ENCODE measurements around the gene PPL.
"Not testable (repeated sequence)": the region's sequence is repeated elsewhere in the genome, so short reads cannot be mapped to it uniquely, and the experiment has no call there.

PPL gene

GRCh38 chr16:4936991-4937781 lies at the start of gene PPL:
TSS of gene PPL (minus strand) at chr16:4937148. CDS start at chr16:4937045, 103 bp downstream.
- DNase-seq (ENCODE audit: low read depth): no peak

GRCh38 chr16:4984174-4984990 lies 47.4 kb upstream of the PPL start:
- no peak for DNase-seq (ENCODE audit: low read depth)

- DNase-seq (ENCODE audit: low read depth): no peak
Measured at GRCh38 chr16:4982056-4982867, 45.3 kb upstream of the PPL start.

GRCh38 chr16:4981473-4981872 lies 44.5 kb upstream of the PPL start:
- DNase-seq (ENCODE audit: low read depth): no peak

- no peak for DNase-seq (ENCODE audit: low read depth)
Measured at GRCh38 chr16:4980691-4981090, 43.7 kb upstream of the PPL start.

- DNase-seq (ENCODE audit: low read depth): no peak
Measured at GRCh38 chr16:4979736-4980660, 43.0 kb upstream of the PPL start.

GRCh38 chr16:4979164-4979563 lies 42.2 kb upstream of the PPL start:
- no peak for DNase-seq (ENCODE audit: low read depth)

- DNase-seq (ENCODE audit: low read depth): no peak
Measured at GRCh38 chr16:4976611-4977145, 39.7 kb upstream of the PPL start.

GRCh38 chr16:4976079-4976478 lies 39.1 kb upstream of the PPL start:
- DNase-seq (ENCODE audit: low read depth): no peak

GRCh38 chr16:4972938-4973587 lies 36.1 kb upstream of the PPL start:
- DNase-seq (ENCODE audit: low read depth): no peak

GRCh38 chr16:4970010-4970409 lies 33.1 kb upstream of the PPL start:
- no peak for DNase-seq (ENCODE audit: low read depth)

GRCh38 chr16:4968879-4969483 lies 32.0 kb upstream of the PPL start:
- DNase-seq (ENCODE audit: low read depth): no peak

- DNase-seq (ENCODE audit: low read depth): not testable (repeated sequence)
Measured at GRCh38 chr16:4968278-4968677, 31.3 kb upstream of the PPL start.

GRCh38 chr16:4966736-4967453 lies 29.9 kb upstream of the PPL start:
- no peak for DNase-seq (ENCODE audit: low read depth)

GRCh38 chr16:4963527-4963926 lies 26.6 kb upstream of the PPL start:
- DNase-seq (ENCODE audit: low read depth): not testable (repeated sequence)

- DNase-seq (ENCODE audit: low read depth): no peak
Measured at GRCh38 chr16:4962716-4963115, 25.8 kb upstream of the PPL start.

GRCh38 chr16:4960579-4960978 lies 23.6 kb upstream of the PPL start:
- DNase-seq (ENCODE audit: low read depth): no peak

GRCh38 chr16:4958510-4959438 lies 21.8 kb upstream of the PPL start:
- no peak for DNase-seq (ENCODE audit: low read depth)
